Measurements from ENCODE around the gene MAN2A1. TPM values are rescaled to one million over a fixed set of nuclear protein-coding genes. Genes with fewer than 3 reads are reported as not detected.

Gene MAN2A1
- polyA plus RNA-seq, 1 donor (not counting 4 experiments of a cell fraction or from before 2014, with no cell fraction given), result 63.8 TPM

- no peaks in the 10 kb centered on the region for H3K9me1 ChIP-seq (ENCODE audit: control insufficient read depth, extremely low read depth, insufficient read depth, low read length)
- H3K79me2 ChIP-seq (ENCODE audit: control insufficient read depth, insufficient read depth, low read length), result peaks cover 2% of the 10 kb centered on the region
- no peaks in the 10 kb centered on the region for H3K9me3 ChIP-seq (ENCODE audit: control insufficient read depth, low read depth, low read length)
- FAIRE-seq (no peak), DNase-seq (ENCODE audit: low read depth, low spot score) (no peak)
- no peaks in the 10 kb centered on the region for H4K20me1 ChIP-seq (ENCODE audit: control insufficient read depth, extremely low read depth, insufficient read depth, low read length)
- no peak overlapping the region for H3K9ac ChIP-seq (ENCODE audit: control insufficient read depth, extremely low read depth, insufficient read depth, low read length)
- no peak overlapping the region for H3K27ac ChIP-seq (ENCODE audit: control insufficient read depth, insufficient read depth, low read length)
- peaks cover 0 to 3% of the 10 kb centered on the region in 2 experiments for H3K36me3 ChIP-seq (ENCODE audit: control insufficient read depth in 2 of 2, extremely low read depth in 1 of 2, insufficient read depth in 2 of 2, low read length in 2 of 2)
- TF ChIP-seq CTCF (optimal IDR thresholded peaks at IDR 0.05 in 1 of 3, IDR thresholded peaks at IDR 0.05 in 1 of 3, conservative IDR thresholded peaks at IDR 0.05 in 1 of 3; ENCODE audit: extremely low read depth in 1 of 3, insufficient read depth in 2 of 3, low read length in 3 of 3), result no peak
- TF ChIP-seq EZH2 (IDR thresholded peaks at IDR 0.05; ENCODE audit: low read length), result no peak
- H3K4me1 ChIP-seq (ENCODE audit: control insufficient read depth, extremely low read depth, insufficient read depth, low read length), result no peaks in the 10 kb centered on the region
- H2AFZ ChIP-seq (ENCODE audit: control insufficient read depth, low read length), result no peak overlapping the region
- H3K4me3 ChIP-seq (ENCODE audit: control insufficient read depth in 2 of 3, extremely low read depth in 1 of 3, insufficient read depth in 2 of 3, low read depth in 1 of 3, low read length in 3 of 3), result no peak overlapping the region
- dilution Hi-C loops (cut with MboI; ENCODE audit: extremely low pct_ligation_motif_present, low sequenced_read_pairs), result no loop called here
- no peaks in the 10 kb centered on the region for H3K27me3 ChIP-seq (ENCODE audit: control insufficient read depth, extremely low read depth, insufficient read depth, low read length)
- H3K4me2 ChIP-seq (ENCODE audit: control insufficient read depth, extremely low read depth, insufficient read depth, low read depth, low read length), result no peak overlapping the region
These were observed 95.0 kb downstream of the MAN2A1 start for GRCh38 chr5:109784687-109785086.

GRCh38 chr5:109786206-109786855, 96.6 kb downstream of the MAN2A1 start:
- Histone ChIP-seq H4K20me1 (ENCODE audit: control insufficient read depth, extremely low read depth, insufficient read depth, low read length) (no peaks in the 10 kb centered on the region), H3K27me3 (ENCODE audit: control insufficient read depth, extremely low read depth, insufficient read depth, low read length) (no peaks in the 10 kb centered on the region), H3K9me3 (ENCODE audit: control insufficient read depth, low read depth, low read length) (no peaks in the 10 kb centered on the region), H3K79me2 (ENCODE audit: control insufficient read depth, insufficient read depth, low read length) (no peaks in the 10 kb centered on the region), H3K4me3 (ENCODE audit: control insufficient read depth in 2 of 3, extremely low read depth in 1 of 3, insufficient read depth in 2 of 3, low read depth in 1 of 3, low read length in 3 of 3) (no peak overlapping the region), H3K4me2 (ENCODE audit: control insufficient read depth, extremely low read depth, insufficient read depth, low read depth, low read length) (no peak overlapping the region), H2AFZ (ENCODE audit: control insufficient read depth, low read length) (no peak overlapping the region), H3K4me1 (ENCODE audit: control insufficient read depth, extremely low read depth, insufficient read depth, low read length) (no peaks in the 10 kb centered on the region), H3K9me1 (ENCODE audit: control insufficient read depth, extremely low read depth, insufficient read depth, low read length) (no peaks in the 10 kb centered on the region), H3K27ac (ENCODE audit: control insufficient read depth, insufficient read depth, low read length) (no peak overlapping the region), H3K36me3 (ENCODE audit: control insufficient read depth in 2 of 2, extremely low read depth in 1 of 2, insufficient read depth in 2 of 2, low read length in 2 of 2) (peaks cover 0 to 3% of the 10 kb centered on the region in 2 experiments), H3K9ac (ENCODE audit: control insufficient read depth, extremely low read depth, insufficient read depth, low read length) (no peak overlapping the region)
- DNase-seq (ENCODE audit: low read depth, low spot score) (no peak), FAIRE-seq (no peak)
- TF ChIP-seq CTCF (optimal IDR thresholded peaks at IDR 0.05 in 1 of 3, IDR thresholded peaks at IDR 0.05 in 1 of 3, conservative IDR thresholded peaks at IDR 0.05 in 1 of 3; ENCODE audit: extremely low read depth in 1 of 3, insufficient read depth in 2 of 3, low read length in 3 of 3) (no peak), EZH2 (IDR thresholded peaks at IDR 0.05; ENCODE audit: low read length) (no peak)
- dilution Hi-C loops (cut with MboI; ENCODE audit: extremely low pct_ligation_motif_present, low sequenced_read_pairs), result no loop called here

Measured in keratinocyte (primary cell).